ENCODE data around the gene TOP3B. TPM values are rescaled to one million over a fixed set of nuclear protein-coding genes. Genes with fewer than 3 reads are reported as not detected.

The TOP3B gene
- total and polyA plus RNA-seq, 9 of the 15 experiments (the other 6 are each of a cell fraction or from before 2014, with no cell fraction given) = 3.0 to 188 (median 112) TPM

GRCh38 chr22:21970800-21971617 lies 11.6 kb downstream of the TOP3B start:
- Histone ChIP-seq H3K27me3 (ENCODE audit: control insufficient read depth in 2 of 2, insufficient read depth in 2 of 2, low read length in 2 of 2) (no peaks in the 10 kb centered on the region), H4K20me1 (replicated peaks; ENCODE audit: control insufficient read depth, insufficient read depth, low read length) (peaks cover 51% of the 10 kb centered on the region), H3K36me3 (ENCODE audit: control insufficient read depth, insufficient read depth, low read length) (peaks cover 97% of the 10 kb centered on the region), H3K9ac (ENCODE audit: insufficient read depth in 1 of 2, low read depth in 2 of 2, low read length in 2 of 2) (peak overlapping the region in 1 of 2 experiments; percentile 42; a peak in 2 of 4 replicates), H3K27ac (ENCODE audit: extremely low read depth, low read depth, low read length) (no peak overlapping the region), H3K4me1 (replicated peaks in 1 of 2; ENCODE audit: control insufficient read depth in 2 of 2, insufficient read depth in 2 of 2, low read length in 2 of 2) (peaks cover 0 to 19% of the 10 kb centered on the region in 2 experiments; a peak in 1 of 5 replicates), H3K9me1 (ENCODE audit: control insufficient read depth, insufficient read depth, low read length) (peaks cover 9% of the 10 kb centered on the region), H3K79me2 (ENCODE audit: control insufficient read depth, insufficient read depth, low read length) (no peaks in the 10 kb centered on the region), H3K4me3 (no peak overlapping the region), H2AFZ (ENCODE audit: low read depth, low read length) (no peak overlapping the region), H3K4me2 (ENCODE audit: insufficient read depth, low read length) (no peak overlapping the region), H3K9me3 (replicated peaks; ENCODE audit: control insufficient read depth, insufficient read depth, low read depth, low read length) (no peaks in the 10 kb centered on the region)
- DNase-seq (ENCODE audit: extremely low read depth in 1 of 4, low spot score in 3 of 4) = no peak
- WGBS (ENCODE audit: insufficient coverage, low coverage, missing lambda C conversion rate) = 85% methylated on average over 18 of the region's 18 CpGs
- ChIA-PET POLR2A (interaction anchor here (0.6 to 15.7 kb wide), 10 partner anchors 10 to 295 kb away, joined by 3 to 382 read pairs (median 4); partner anchors contain the start of genes PPM1F and TOP3B), CTCF (ENCODE audit: low intra/inter-chr PET ratio) (interaction anchor here (0.7 to 2.1 kb wide), 3 partner anchors 78 to 258 kb away, joined by 4 to 12 read pairs (median 10); no protein-coding TSS in a partner anchor)
- no peak for FAIRE-seq
- no peak for ATAC-seq
- in situ Hi-C loops (cut with MboI) = no loop called here
- intact Hi-C loops (cut with micrococcal nuclease) = no loop called here
- no TSS peak for BruUV-seq (replicated peaks)
- TF ChIP-seq PHF20 (IDR thresholded peaks at IDR 0.05; ENCODE audit: partially characterized antibody) (no peak), ZNF695 (CRISPR knock-in tag; IDR thresholded peaks at IDR 0.05) (no peak), SREBF1 (IDR thresholded peaks at IDR 0.05; ENCODE audit: borderline replicate concordance, low read depth, low read length) (0 out of 2 replicates have a peak, but pooled peaks have one; percentile 26), RBM39 (optimal IDR thresholded peaks at IDR 0.05; ENCODE audit: low read depth, low read length) (peak; percentile 82), MAZ (CRISPR knock-in tag; conservative IDR thresholded peaks at IDR 0.05 in 1 of 2, IDR thresholded peaks at IDR 0.05 in 1 of 2) (0 out of 4 replicates have a peak, but pooled peaks of 1 of the 2 experiments have one; percentile 17), TAF15 (IDR thresholded peaks at IDR 0.05; ENCODE audit: low read depth, low read length) (0 out of 2 replicates have a peak, but pooled peaks have one; percentile 67), REST (IDR thresholded peaks at IDR 0.05; ENCODE audit: borderline replicate concordance) (no peak), REST (CRISPR knock-in tag; IDR thresholded peaks at IDR 0.05; ENCODE audit: low read depth) (0 out of 2 replicates have a peak, but pooled peaks have one; percentile 24), HES1 (IDR thresholded peaks at IDR 0.05; ENCODE audit: low read depth) (no peak), BRCA1 (IDR thresholded peaks at IDR 0.05) (no peak), BRCA1 (CRISPR knock-in tag; IDR thresholded peaks at IDR 0.05) (peak; percentile 66; the same call in 1 of the 2 replicates)
